PFSK-1 (cell line): ENCODE measurements around the gene OR5B17.

Experiments used
- FOXP2 ChIP-seq: optimal IDR thresholded peaks from 2 replicates; pipeline ENCODE3; 2011; ENCODE audit warnings: borderline replicate concordance, control low read depth, inconsistent platforms; ENCODE audit not compliant: insufficient read depth; ENCODE audit errors: extremely low read length, extremely low read depth
- POLR2AphosphoS5 ChIP-seq: IDR thresholded peaks from 2 replicates; pipeline ENCODE4 v1.6.1; 2012; ENCODE audit warnings: low read depth, mild to moderate bottlenecking, control low read depth, low read length, moderate library complexity
- REST ChIP-seq, 2 experiments: IDR thresholded peaks; 2 replicates each; pipeline versions ENCODE4 v1.6.1 to v1.8.0; 2011 to 2012; ENCODE audit warnings: low read depth in 2 of 2, low read length in 2 of 2, control low read depth in 1 of 2, inconsistent platforms in 1 of 2, mild to moderate bottlenecking in 1 of 2, moderate library complexity in 1 of 2; ENCODE audit not compliant: insufficient read depth in 1 of 2
- SIN3A ChIP-seq: IDR thresholded peaks from 2 replicates; pipeline ENCODE4 v1.6.1; 2012; ENCODE audit warnings: mild to moderate bottlenecking, low read length, moderate library complexity, borderline replicate concordance; ENCODE audit not compliant: insufficient read depth
- TAF1 ChIP-seq: IDR thresholded peaks from 2 replicates; pipeline ENCODE4 v1.6.1; 2012; ENCODE audit warnings: low read length, control low read depth, borderline replicate concordance; ENCODE audit not compliant: insufficient read depth

OR5B17 gene

GRCh38 chr11:58391879-58392278 lies 33.0 kb upstream of the OR5B17 start:
- TF ChIP-seq TAF1, result no peak
- TF ChIP-seq FOXP2, result no peak
- no peak for TF ChIP-seq POLR2AphosphoS5
- TF ChIP-seq SIN3A, result no peak
- TF ChIP-seq REST (IDR thresholded peaks at IDR 0.05; ENCODE audit: insufficient read depth in 1 of 2, low read depth in 2 of 2, low read length in 2 of 2), result no peak

- TF ChIP-seq FOXP2, result no peak
- no peak for TF ChIP-seq TAF1
- TF ChIP-seq REST (IDR thresholded peaks at IDR 0.05; ENCODE audit: insufficient read depth in 1 of 2, low read depth in 2 of 2, low read length in 2 of 2), result no peak
- TF ChIP-seq POLR2AphosphoS5, result no peak
- TF ChIP-seq SIN3A, result no peak
Observed at GRCh38 chr11:58390551-58391063, 31.7 kb upstream of the OR5B17 start.

GRCh38 chr11:58354727-58355126 lies 4.1 kb downstream of the OR5B17 start:
- TF ChIP-seq REST (IDR thresholded peaks at IDR 0.05; ENCODE audit: insufficient read depth in 1 of 2, low read depth in 2 of 2, low read length in 2 of 2) (no peak), TAF1 (no peak), FOXP2 (no peak), SIN3A (no peak), POLR2AphosphoS5 (no peak)

- no peak for TF ChIP-seq SIN3A
- no peak for TF ChIP-seq FOXP2
- TF ChIP-seq REST (IDR thresholded peaks at IDR 0.05; ENCODE audit: insufficient read depth in 1 of 2, low read depth in 2 of 2, low read length in 2 of 2), result no peak
- no peak for TF ChIP-seq POLR2AphosphoS5
Observed at GRCh38 chr11:58345204-58345603, 13.7 kb downstream of the OR5B17 start.

GRCh38 chr11:58334708-58335107 lies 24.2 kb downstream of the OR5B17 start:
- TF ChIP-seq FOXP2 (no peak), REST (IDR thresholded peaks at IDR 0.05; ENCODE audit: insufficient read depth in 1 of 2, low read depth in 2 of 2, low read length in 2 of 2) (no peak), POLR2AphosphoS5 (no peak), TAF1 (no peak), SIN3A (no peak)
